WERI-Rb-1 (cell line): Measurements from ENCODE around the gene COPS7B.
A peak's percentile ranks its signal among the peaks of the same experiment; 100 is the strongest.
"Not testable (repeated sequence)": the region's sequence is repeated elsewhere in the genome, so short reads cannot be mapped to it uniquely, and the experiment has no call there.

Experiments used
- DNase-seq: peaks from one replicate; pipeline ENCODE4 v3.0.0-alpha.2; 2020
- H3K27ac ChIP-seq: fragments of 250-450 bp; sonication (Bioruptor Pico); 2 replicates; pipeline ENCODE4 v1.5.1; 2020; ENCODE audit warnings: mild to moderate bottlenecking, moderate library complexity
- H3K27me3 ChIP-seq: fragments of 250-450 bp; sonication (Bioruptor Pico); 2 replicates; pipeline ENCODE4 v1.5.1; 2021; ENCODE audit warnings: mild to moderate bottlenecking, low read depth, moderate library complexity; ENCODE audit not compliant: insufficient read depth, severe bottlenecking
- H3K36me3 ChIP-seq: fragments of 250-450 bp; sonication (Bioruptor Pico); 2 replicates; pipeline ENCODE4 v1.5.1; 2020; ENCODE audit warnings: mild to moderate bottlenecking, moderate library complexity
- H3K4me3 ChIP-seq: 2 replicates; pipeline ENCODE4 v1.5.1; 2011; ENCODE audit warnings: low read depth, mild to moderate bottlenecking, control low read depth, low read length
- H3K9me3 ChIP-seq: fragments of 250-450 bp; sonication (Bioruptor Pico); 2 replicates; pipeline ENCODE4 v1.5.1; 2021; ENCODE audit warnings: mild to moderate bottlenecking, moderate library complexity; ENCODE audit not compliant: severe bottlenecking
- CTCF ChIP-seq: IDR thresholded peaks from 2 replicates; pipeline ENCODE4 v1.5.1; 2011; ENCODE audit warnings: low read depth, mild to moderate bottlenecking, control low read depth, inconsistent platforms, low read length

The COPS7B gene

GRCh38 chr2:231786177-231786916 is at the start of gene COPS7B:
Gene COPS7B, plus strand, starts transcription at chr2:231786445. Its CDS starts 2,126 bp downstream, at chr2:231788571.
- Histone ChIP-seq H3K27ac (peak within 1 kb of the TSS; percentile 81), H3K36me3 (peaks cover 29% of the 10 kb centered on the region)
- TF ChIP-seq CTCF, result peak; percentile 69

DNA sequence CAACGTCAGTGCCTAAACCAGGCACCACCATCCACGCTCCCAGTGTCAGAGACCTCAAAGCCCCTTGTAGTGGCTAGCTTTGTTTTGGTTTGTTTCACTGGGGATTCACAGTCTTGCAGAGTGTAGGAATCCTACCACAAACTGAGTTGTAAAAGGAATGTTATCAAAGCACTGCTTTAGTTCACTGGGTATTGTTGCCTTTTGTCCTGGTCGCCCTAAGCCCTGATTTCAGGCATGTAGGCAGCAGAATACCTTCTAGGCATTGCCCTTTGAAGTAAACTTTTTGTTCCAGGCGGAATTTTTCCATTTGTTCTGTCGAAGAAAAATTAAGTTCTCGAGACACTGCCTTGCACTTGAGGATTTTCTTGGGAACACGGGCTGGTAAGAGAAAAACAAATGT is 48.5 kb upstream of the COPS7B start:
- no peaks in the 10 kb centered on the region for H3K27me3 ChIP-seq
- peaks cover 5% of the 10 kb centered on the region for H3K36me3 ChIP-seq
- TF ChIP-seq CTCF, result no peak

More at GRCh38 chr2:231786177-231786916, at the start of gene COPS7B:
- Histone ChIP-seq H3K27me3 (no peaks in the 10 kb centered on the region), H3K9me3 (no peaks in the 10 kb centered on the region), H3K4me3 (peak within 1 kb of the TSS; percentile 77)
- DNase-seq, result peak; percentile 89

DNA sequence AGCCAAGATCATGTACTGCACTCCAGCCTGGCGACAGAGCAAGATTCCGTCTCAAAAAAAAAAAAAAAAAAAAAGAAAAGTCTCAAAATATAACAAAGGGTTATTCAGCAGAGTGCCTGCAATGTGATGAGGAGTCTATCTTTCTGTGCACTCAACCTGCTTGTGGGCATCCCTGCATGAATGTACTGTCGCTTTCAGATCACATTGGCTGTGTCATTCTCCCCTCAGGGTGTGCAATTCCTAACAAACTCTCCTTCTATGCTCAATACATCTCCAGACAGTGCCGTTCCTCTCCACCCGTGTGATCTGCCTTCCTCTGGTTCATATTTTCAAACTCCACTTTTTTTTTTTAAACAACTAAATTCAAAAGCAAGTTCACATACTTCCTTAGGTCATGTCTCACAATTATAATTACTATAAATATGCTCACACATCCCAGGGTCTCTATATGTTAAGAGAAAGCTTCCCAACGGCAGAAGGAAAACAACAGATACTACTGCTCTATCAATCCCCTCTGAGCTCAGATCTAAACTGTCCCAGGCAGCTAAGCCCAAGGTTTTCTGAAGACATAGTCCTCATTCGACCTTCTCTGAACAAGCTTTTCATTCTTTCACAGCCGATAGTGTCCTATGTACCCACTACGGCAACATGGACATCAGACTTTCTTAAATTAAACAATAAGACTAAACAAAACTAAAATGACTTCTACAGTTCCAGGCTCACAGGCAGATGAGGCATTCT is 42.7 kb upstream of the COPS7B start:
- no peak for DNase-seq
- Histone ChIP-seq H3K27ac (no peak overlapping the region), H3K4me3 (no peak overlapping the region), H3K27me3 (no peaks in the 10 kb centered on the region), H3K9me3 (no peaks in the 10 kb centered on the region), H3K36me3 (no peaks in the 10 kb centered on the region)
- no peak for TF ChIP-seq CTCF

More for the DNA sequence above, 48.5 kb upstream of the COPS7B start:
- DNase-seq, result no peak
- Histone ChIP-seq H3K27ac (no peak overlapping the region), H3K9me3 (no peaks in the 10 kb centered on the region), H3K4me3 (no peak overlapping the region)

- DNase-seq, result no peak
- H3K9me3 ChIP-seq, result no peaks in the 10 kb centered on the region
- no peaks in the 10 kb centered on the region for H3K27me3 ChIP-seq
- H3K36me3 ChIP-seq, result no peaks in the 10 kb centered on the region
- H3K4me3 ChIP-seq, result no peak overlapping the region
- no peak for TF ChIP-seq CTCF
- no peak overlapping the region for H3K27ac ChIP-seq
These were observed 40.8 kb upstream of the COPS7B start for GRCh38 chr2:231745303-231746038.

- H3K27me3 ChIP-seq, H3K4me3 ChIP-seq, H3K36me3 ChIP-seq, H3K27ac ChIP-seq, DNase-seq, H3K9me3 ChIP-seq: not testable (repeated sequence)
These were observed 37.9 kb upstream of the COPS7B start for GRCh38 chr2:231748153-231748896.

- H3K36me3 ChIP-seq, H3K4me3 ChIP-seq, H3K27me3 ChIP-seq, DNase-seq, H3K27ac ChIP-seq, H3K9me3 ChIP-seq: not testable (repeated sequence)
These were observed 37.2 kb upstream of the COPS7B start for GRCh38 chr2:231749016-231749415.
